Upper lobe of left lung (tissue), 6 donors: ENCODE measurements around the gene MSL3B.

ENCODE experiments used
- ATAC-seq, 2 donors: fragments of 200-7000 bp; cut with Tn5 transposase; one replicate each; pipeline ENCODE4 v1.9.1; 2022; ENCODE audit warnings: mild to moderate bottlenecking in 2 of 2, moderate library complexity in 2 of 2; ENCODE audit not compliant: low FRiP score in 2 of 2
- DNase-seq, 2 donors: peaks; one replicate each; pipeline ENCODE4 v3.0.0-alpha.2; 2019 to 2020
- H3K27ac ChIP-seq, 4 donors: fragments of 200-600 bp; sonication (generic); one replicate each; pipeline ENCODE4 v1.5.1; 2016 to 2019
- H3K27me3 ChIP-seq, 4 donors: fragments of 200-600 bp; sonication (generic); one replicate each; pipeline ENCODE4 v1.5.1; 2017 to 2019
- H3K36me3 ChIP-seq, 4 donors: fragments of 200-600 bp; sonication (generic); one replicate each; pipeline ENCODE4 v1.5.1; 2016 to 2019
- H3K4me1 ChIP-seq, 4 donors: fragments of 200-600 bp; sonication (generic); one replicate each; pipeline ENCODE4 v1.5.1; 2018 to 2019
- H3K4me3 ChIP-seq, 4 donors: fragments of 200-600 bp; sonication (generic); one replicate each; pipeline ENCODE4 v1.5.1; 2017 to 2019; ENCODE audit warnings: mild to moderate bottlenecking in 2 of 4, moderate library complexity in 1 of 4
- H3K9me3 ChIP-seq, 4 donors: fragments of 200-600 bp; sonication (generic); one replicate each; pipeline ENCODE4 v1.5.1; 2018 to 2019
- EP300 ChIP-seq, 4 donors: sonication (generic); formaldehyde crosslinking; IDR thresholded peaks; one replicate each; pipeline ENCODE4 v1.5.1; 2017; ENCODE audit warnings: antibody characterized with exemption in 4 of 4, control low read depth in 2 of 4
- POLR2A ChIP-seq, 4 donors: fragments of 450-650 bp; IDR thresholded peaks; one replicate each; pipeline ENCODE4 v1.5.1; 2016 to 2017; ENCODE audit warnings: antibody characterized with exemption in 4 of 4, mild to moderate bottlenecking in 2 of 4
- POLR2AphosphoS5 ChIP-seq, 2 donors: sonication (generic); formaldehyde crosslinking; IDR thresholded peaks; one replicate each; pipeline ENCODE4 v1.5.1; 2017; ENCODE audit warnings: antibody characterized with exemption in 2 of 2
- WGBS, 2 donors: methylation state at CpG; one replicate each; pipeline ENCODE4 v1.1.5; 2017 to 2018; 5-methylcytosine and 5-hydroxymethylcytosine counted together
- TF ChIP-seq, protein P1 (sequence below), 6 experiments: fragments of 450-650 bp in 4 of 6; fragments of 200-600 bp in 2 of 6; sonication (generic) in 2 of 6; IDR thresholded peaks; one replicate each; pipeline ENCODE4 v1.5.1; 2016 to 2019; ENCODE audit warnings: antibody characterized with exemption in 6 of 6
- donor health status: DM: no; HTN: no; CAD: no; lungs with moderate emphysema.
- donor health status: DM: no; HTN: yes; CAD: no; lungs with severe emphysema.

Gene MSL3B

GRCh38 chr2:233867993-233868532 is at the start of gene MSL3B:
TSS of gene MSL3B (minus strand) at chr2:233868386.
- ATAC-seq (peak in 1 of 2 donors; percentile 76), DNase-seq (peak in 1 of 2 donors; percentile 92)
- H3K9me3 ChIP-seq: peaks cover 0 to 6% (median 2%) of the 10 kb centered on the region in 4 donors
- no peak within 1 kb of the TSS for H3K27ac ChIP-seq
- H3K27me3 ChIP-seq: no peaks in the 10 kb centered on the region
- peak within 1 kb of the TSS in 3 of 4 donors; percentile 42 to 55 (median 53) for H3K4me3 ChIP-seq
- peaks cover 0 to 10% (median 0%) of the 10 kb centered on the region in 4 donors for H3K4me1 ChIP-seq
- peak in 1 of 2 donors; percentile 33 for TF ChIP-seq POLR2AphosphoS5 (IDR thresholded peaks at IDR 0.05)
- TF ChIP-seq, protein P1, sequence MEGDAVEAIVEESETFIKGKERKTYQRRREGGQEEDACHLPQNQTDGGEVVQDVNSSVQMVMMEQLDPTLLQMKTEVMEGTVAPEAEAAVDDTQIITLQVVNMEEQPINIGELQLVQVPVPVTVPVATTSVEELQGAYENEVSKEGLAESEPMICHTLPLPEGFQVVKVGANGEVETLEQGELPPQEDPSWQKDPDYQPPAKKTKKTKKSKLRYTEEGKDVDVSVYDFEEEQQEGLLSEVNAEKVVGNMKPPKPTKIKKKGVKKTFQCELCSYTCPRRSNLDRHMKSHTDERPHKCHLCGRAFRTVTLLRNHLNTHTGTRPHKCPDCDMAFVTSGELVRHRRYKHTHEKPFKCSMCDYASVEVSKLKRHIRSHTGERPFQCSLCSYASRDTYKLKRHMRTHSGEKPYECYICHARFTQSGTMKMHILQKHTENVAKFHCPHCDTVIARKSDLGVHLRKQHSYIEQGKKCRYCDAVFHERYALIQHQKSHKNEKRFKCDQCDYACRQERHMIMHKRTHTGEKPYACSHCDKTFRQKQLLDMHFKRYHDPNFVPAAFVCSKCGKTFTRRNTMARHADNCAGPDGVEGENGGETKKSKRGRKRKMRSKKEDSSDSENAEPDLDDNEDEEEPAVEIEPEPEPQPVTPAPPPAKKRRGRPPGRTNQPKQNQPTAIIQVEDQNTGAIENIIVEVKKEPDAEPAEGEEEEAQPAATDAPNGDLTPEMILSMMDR (IDR thresholded peaks at IDR 0.05): no peak
- H3K36me3 ChIP-seq: no peaks in the 10 kb centered on the region
- WGBS, 2 donors: 13 to 15% methylated on average over 48 to 50 of the region's 50 CpGs

- ATAC-seq (no peak), DNase-seq (no peak)
- Histone ChIP-seq H3K27me3 (no peaks in the 10 kb centered on the region), H3K4me1 (no peaks in the 10 kb centered on the region), H3K4me3 (no peak within 1 kb of the TSS), H3K27ac (no peak within 1 kb of the TSS), H3K36me3 (no peaks in the 10 kb centered on the region), H3K9me3 (no peaks in the 10 kb centered on the region)
- 45 to 46% methylated on average over 5 of the region's 5 CpGs for WGBS, 2 donors
- TF ChIP-seq EP300 (IDR thresholded peaks at IDR 0.05): no peak
- TF ChIP-seq, protein P1 (IDR thresholded peaks at IDR 0.05): no peak
- TF ChIP-seq POLR2A (IDR thresholded peaks at IDR 0.05): no peak
- TF ChIP-seq POLR2AphosphoS5 (IDR thresholded peaks at IDR 0.05): no peak
Observed at GRCh38 chr2:233917116-233917515, 48.9 kb upstream of the MSL3B start, which contains the start of gene TRPM8. TSS of gene TRPM8 (plus strand) at chr2:233917373. CDS start at chr2:233926538, 9,165 bp downstream.

DNA sequence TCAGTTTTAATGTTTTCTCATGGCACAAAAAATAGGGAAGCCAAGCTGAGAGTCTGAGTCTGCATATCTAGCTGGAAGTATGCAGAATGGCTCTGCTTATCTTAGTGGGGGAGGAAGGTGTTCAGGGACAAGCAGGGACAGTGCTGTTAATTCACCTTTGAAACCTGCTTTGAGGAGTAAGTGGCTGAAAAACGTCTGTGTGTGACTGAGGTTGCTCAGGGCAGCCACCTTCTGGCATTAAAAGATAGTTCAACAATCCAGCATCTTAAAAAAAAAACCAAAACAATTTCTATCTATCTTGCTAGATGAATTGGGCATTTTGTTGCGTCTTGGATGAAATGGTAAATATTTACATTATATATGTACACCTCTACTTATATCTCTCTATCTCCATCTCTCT is 46.9 kb upstream of the MSL3B start:
- H3K27ac ChIP-seq: no peak overlapping the region
- no peak for ATAC-seq
- no peak overlapping the region for H3K4me3 ChIP-seq
- WGBS, 2 donors: 29 to 30% methylated on average over 2 of the region's 2 CpGs
- DNase-seq: no peak
- H3K27me3 ChIP-seq: no peaks in the 10 kb centered on the region
- no peaks in the 10 kb centered on the region for H3K4me1 ChIP-seq
- H3K36me3 ChIP-seq: no peaks in the 10 kb centered on the region
- H3K9me3 ChIP-seq: no peaks in the 10 kb centered on the region
- TF ChIP-seq, protein P1 (IDR thresholded peaks at IDR 0.05): no peak
- no peak for TF ChIP-seq POLR2AphosphoS5 (IDR thresholded peaks at IDR 0.05)

DNA sequence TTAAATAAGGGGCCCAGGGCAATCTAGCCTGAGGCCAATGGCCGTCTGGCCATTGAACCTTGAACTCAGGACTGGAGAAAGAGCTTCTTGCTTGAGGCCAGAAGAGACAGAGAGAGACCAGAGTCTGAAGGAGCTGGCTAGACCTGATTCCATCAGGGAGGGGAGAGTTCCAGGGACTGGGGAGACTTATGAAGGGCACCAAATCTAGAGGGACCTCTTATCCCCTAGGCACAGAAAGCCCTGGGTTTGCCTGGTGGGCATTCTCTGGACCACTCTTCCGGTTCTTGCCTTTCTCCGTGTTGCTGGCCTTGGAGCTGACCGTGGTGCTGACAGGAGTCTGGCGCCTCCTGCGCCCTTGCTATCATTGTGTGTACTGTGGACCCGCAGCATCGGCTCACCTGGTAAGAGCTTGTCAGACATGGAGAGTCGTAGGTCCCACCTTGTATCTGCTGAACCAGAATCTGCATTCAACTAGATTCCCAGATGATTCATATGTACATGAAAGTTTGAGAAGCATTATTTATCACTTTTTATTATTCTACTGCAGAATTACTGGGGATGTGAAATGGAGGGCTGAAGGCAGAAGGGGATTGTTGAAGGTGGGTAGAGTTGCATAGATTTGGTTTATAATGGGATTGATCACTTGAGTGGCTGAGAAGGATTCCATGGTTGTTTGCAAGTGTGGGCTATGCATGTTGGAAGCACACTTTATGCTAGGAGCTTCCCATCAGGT is 44.7 kb upstream of the MSL3B start:
- no peak overlapping the region for H3K4me3 ChIP-seq
- H3K27me3 ChIP-seq: no peaks in the 10 kb centered on the region
- WGBS, 2 donors: 13 to 15% methylated on average over 6 to 9 of the region's 9 CpGs
- ATAC-seq (no peak), DNase-seq (no peak)
- no peaks in the 10 kb centered on the region for H3K9me3 ChIP-seq
- TF ChIP-seq POLR2AphosphoS5 (IDR thresholded peaks at IDR 0.05) (no peak), EP300 (IDR thresholded peaks at IDR 0.05) (no peak), POLR2A (IDR thresholded peaks at IDR 0.05) (no peak)
- TF ChIP-seq, protein P1 (IDR thresholded peaks at IDR 0.05): no peak
- no peaks in the 10 kb centered on the region for H3K4me1 ChIP-seq
- no peak overlapping the region for H3K27ac ChIP-seq
- H3K36me3 ChIP-seq: no peaks in the 10 kb centered on the region

GRCh38 chr2:233907627-233908026 is 39.4 kb upstream of the MSL3B start:
- Histone ChIP-seq H3K9me3 (no peaks in the 10 kb centered on the region), H3K27me3 (no peaks in the 10 kb centered on the region), H3K27ac (no peak overlapping the region), H3K4me3 (no peak overlapping the region), H3K36me3 (no peaks in the 10 kb centered on the region), H3K4me1 (no peaks in the 10 kb centered on the region)
- DNase-seq (no peak), ATAC-seq (no peak)
- 80 to 91% methylated on average over 3 of the region's 3 CpGs for WGBS, 2 donors
- TF ChIP-seq EP300 (IDR thresholded peaks at IDR 0.05): no peak
- no peak for TF ChIP-seq POLR2AphosphoS5 (IDR thresholded peaks at IDR 0.05)
